GM20000 (cell line): ENCODE results near the gene IHH.
A peak's percentile ranks its signal among the peaks of the same experiment; 100 is the strongest.

Experiments
- DNase-seq: peaks from one replicate; pipeline ENCODE4 v3.0.0; 2012; ENCODE audit warnings: low spot score
- CTCF ChIP-seq: IDR thresholded peaks from 2 replicates; pipeline ENCODE4 v1.5.1; 2012; ENCODE audit warnings: mild to moderate bottlenecking, control low read depth; ENCODE audit errors: extremely low read depth, missing control alignments

Gene IHH

GRCh38 chr2:219076253-219076652 lies 15.5 kb upstream of the IHH start:
- no peak for DNase-seq
- no peak for TF ChIP-seq CTCF

DNA sequence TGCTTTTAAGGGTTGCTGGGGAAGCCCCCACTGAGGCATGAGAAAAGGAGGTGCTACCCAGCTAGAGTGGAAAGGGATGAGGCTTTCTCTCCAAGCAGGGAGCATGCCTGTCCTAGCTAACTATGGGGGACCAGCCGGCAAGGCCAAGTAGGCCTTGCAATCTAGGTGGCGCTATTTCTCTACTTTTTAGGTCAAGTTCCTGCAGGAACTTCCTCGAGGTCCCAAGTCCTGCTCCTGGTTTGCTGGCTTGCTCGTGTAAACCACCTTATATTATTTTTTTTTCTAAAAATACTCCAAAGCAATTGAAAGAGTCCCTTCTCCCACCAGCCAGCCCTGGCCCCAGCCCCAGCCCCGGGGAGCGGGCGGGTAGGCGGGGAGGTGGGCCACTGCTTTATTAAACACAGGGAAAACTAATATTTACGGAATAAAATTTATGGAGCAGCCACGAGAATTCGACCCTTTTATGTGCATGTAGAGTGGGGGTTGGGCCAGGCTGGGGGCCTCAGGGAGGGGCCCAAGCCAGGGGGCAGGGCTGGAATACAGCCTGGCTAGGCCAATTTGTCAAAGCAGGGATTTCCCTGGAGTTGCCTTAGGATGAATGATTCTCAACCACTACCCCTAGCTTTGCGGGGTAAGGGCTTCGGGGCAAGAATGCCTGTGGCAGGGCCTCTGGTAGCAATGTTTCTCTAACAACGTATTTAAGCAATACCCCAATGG lies 12.8 kb upstream of the IHH start:
- peak; percentile 40 for TF ChIP-seq CTCF
- peak; percentile 70 for DNase-seq

GRCh38 chr2:219072741-219073250 lies 12.1 kb upstream of the IHH start:
- DNase-seq: no peak
- TF ChIP-seq CTCF: no peak

DNA sequence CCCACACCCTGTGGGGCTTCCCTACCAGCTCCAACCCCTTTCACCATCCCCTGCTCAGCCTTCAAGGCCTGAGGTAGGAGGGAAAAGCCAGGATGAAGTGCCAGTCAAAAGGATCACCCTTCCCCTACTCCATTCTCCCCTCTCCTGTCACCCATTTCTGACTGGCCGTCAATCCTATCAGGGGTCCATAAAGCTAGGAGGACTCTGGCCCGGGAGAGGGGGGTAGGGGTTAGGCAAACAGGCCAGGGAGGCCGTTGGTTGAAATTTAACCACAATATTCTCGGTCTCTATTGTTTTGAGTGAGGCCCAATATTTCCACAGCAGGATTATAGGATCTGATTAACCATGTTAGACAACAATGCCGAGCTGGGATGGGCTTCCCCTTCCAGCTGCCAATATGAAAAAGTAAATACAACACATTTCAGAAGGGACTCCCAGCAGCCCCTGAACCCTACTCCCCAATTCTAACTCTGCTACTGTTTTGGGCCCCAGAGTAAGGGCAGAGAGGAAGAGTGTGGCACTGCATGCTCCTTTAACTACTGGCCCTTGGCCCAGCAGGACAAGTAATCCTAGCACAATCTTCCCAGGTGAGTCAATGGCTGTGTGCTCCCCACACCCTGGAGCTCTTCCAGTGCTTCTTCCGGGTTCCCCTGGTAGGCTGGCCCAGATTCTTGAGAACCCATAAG lies 10.6 kb upstream of the IHH start:
- TF ChIP-seq CTCF: no peak

DNA sequence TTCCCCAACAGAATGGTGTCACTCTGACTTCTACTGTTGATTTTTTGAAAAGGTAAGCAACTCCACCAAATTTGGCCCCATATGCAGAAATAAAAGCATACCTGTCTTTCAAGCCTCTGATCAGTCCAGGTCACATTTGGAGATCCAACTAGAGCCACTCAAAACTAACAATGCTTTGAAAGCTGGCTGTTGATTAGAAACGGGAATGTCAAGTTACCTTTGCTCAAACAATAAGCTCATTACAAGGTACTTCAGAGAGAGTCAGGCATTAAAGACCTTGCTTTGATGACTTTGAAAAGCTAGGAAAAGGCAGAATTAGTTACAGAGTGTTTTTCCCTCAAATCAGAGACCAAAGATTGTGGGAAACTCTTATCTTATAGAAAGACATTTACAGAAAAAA lies 4.8 kb upstream of the IHH start:
- no peak for TF ChIP-seq CTCF
- no peak for DNase-seq

More for the DNA sequence above, 10.6 kb upstream of the IHH start:
- no peak for DNase-seq

DNA sequence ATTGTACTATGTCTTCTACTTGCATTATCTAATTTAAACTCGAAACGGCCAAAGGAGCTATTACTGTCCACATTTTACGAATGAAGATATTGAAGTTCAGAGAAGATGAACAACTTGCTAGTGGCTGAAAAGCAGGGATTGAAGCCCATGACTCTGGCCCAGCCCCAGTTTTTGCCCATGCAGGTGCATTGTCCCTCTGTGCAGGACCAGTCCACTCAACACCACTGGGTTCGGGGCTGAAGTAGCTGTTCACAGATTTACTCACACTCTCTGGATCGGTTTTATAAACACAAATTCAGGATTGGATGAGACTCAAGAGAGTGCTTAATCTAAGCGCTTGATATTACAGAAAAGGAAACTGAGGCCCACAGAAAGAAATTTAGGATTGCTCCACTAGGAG lies 1.4 kb upstream of the IHH start:
- TF ChIP-seq CTCF: no peak
- no peak for DNase-seq
